Uterus (tissue), 4 donors: Measurements from ENCODE around the gene IFNAR2. TPM values are rescaled to one million over a fixed set of nuclear protein-coding genes. Genes with fewer than 3 reads are reported as not detected.
"Not testable (repeated sequence)": the region's sequence is repeated elsewhere in the genome, so short reads cannot be mapped to it uniquely, and the experiment has no call there.

ENCODE experiments used
- DNase-seq, 2 donors: peaks; one replicate each; pipeline ENCODE4 v3.0.0-alpha.2; 2019 to 2020
- H3K27ac ChIP-seq, 2 donors: fragments of 200-600 bp; sonication (generic); 1 replicate in 1 of 2; 2 replicates in 1 of 2; pipeline ENCODE4 v1.5.1; 2016 to 2018
- H3K27me3 ChIP-seq, 2 donors: fragments of 200-600 bp; sonication (generic); one replicate each; pipeline ENCODE4 v1.5.1; 2018 to 2019; ENCODE audit warnings: control low read depth in 1 of 2
- H3K36me3 ChIP-seq, 2 donors: fragments of 200-600 bp; sonication (generic); one replicate each; pipeline ENCODE4 v1.5.1; 2019; ENCODE audit warnings: control low read depth in 1 of 2
- H3K4me1 ChIP-seq, 2 donors: fragments of 200-600 bp; sonication (generic); one replicate each; pipeline ENCODE4 v1.5.1; 2018 to 2019; ENCODE audit warnings: control low read depth in 1 of 2
- H3K4me3 ChIP-seq, 2 donors: fragments of 200-600 bp; sonication (generic); 1 replicate in 1 of 2; 2 replicates in 1 of 2; pipeline ENCODE4 v1.5.1; 2018 to 2019; ENCODE audit warnings: mild to moderate bottlenecking in 1 of 2
- H3K9me3 ChIP-seq, 2 donors: fragments of 200-600 bp; sonication (generic); one replicate each; pipeline ENCODE4 v1.5.1; 2019; ENCODE audit warnings: control low read depth in 1 of 2
- POLR2A ChIP-seq, 2 donors: fragments of 450-650 bp; IDR thresholded peaks; one replicate each; pipeline ENCODE4 v1.6.1; 2016; ENCODE audit warnings: antibody characterized with exemption in 2 of 2, mild to moderate bottlenecking in 1 of 2, moderate library complexity in 1 of 2
- intact Hi-C: fragments of 100-400 bp; cut with DNase I; formaldehyde crosslinking; loops from one replicate; pipeline ENCODE4 v1.15.1; 2023; ENCODE audit warnings: low total_unique reads
- total RNA-seq, 4 donors: library from RNA; depleted of rRNA in 3 of 4; stranded (reverse); fragments of >200 nt in 3 of 4; gene quantifications; one replicate each; pipeline versions ENCODE4 v1.1.0 to v1.2.4, GENCODE V29; 2014 to 2023
- TF ChIP-seq, protein P1 (sequence below), 4 experiments: fragments of 200-600 bp in 2 of 4; fragments of 450-650 bp in 2 of 4; sonication (generic) in 2 of 4; IDR thresholded peaks; one replicate each; pipeline ENCODE4 v1.5.1; 2016 to 2019; ENCODE audit warnings: antibody characterized with exemption in 4 of 4, mild to moderate bottlenecking in 2 of 4, moderate library complexity in 1 of 4
- donor health status: DM: yes; HTN: yes; CAD: no.

IFNAR2 gene
- total RNA-seq, 4 donors from 2014 or later = 2.4 to 38.4 (median 24.4) TPM

DNA sequence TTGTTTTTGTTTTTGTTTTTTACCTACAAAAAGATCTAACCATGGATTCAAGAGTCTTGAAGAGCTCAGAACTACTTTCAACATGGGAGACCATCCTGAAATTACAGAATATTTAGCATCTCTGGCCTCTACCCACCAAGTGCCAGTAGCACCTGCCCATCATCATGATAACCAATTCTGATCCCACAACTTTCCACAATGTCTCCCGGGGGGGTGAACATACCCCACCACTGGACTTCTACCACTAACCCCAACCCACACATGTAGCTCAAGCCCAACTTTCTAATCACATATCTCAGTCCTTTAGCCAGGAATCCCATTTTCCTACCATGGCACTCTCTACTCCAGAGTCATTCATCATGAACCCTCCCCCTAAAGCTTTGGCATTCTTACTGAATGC, 15.7 kb upstream of the IFNAR2 start:
- TF ChIP-seq POLR2A (IDR thresholded peaks at IDR 0.05) = no peak
- TF ChIP-seq, protein P1, sequence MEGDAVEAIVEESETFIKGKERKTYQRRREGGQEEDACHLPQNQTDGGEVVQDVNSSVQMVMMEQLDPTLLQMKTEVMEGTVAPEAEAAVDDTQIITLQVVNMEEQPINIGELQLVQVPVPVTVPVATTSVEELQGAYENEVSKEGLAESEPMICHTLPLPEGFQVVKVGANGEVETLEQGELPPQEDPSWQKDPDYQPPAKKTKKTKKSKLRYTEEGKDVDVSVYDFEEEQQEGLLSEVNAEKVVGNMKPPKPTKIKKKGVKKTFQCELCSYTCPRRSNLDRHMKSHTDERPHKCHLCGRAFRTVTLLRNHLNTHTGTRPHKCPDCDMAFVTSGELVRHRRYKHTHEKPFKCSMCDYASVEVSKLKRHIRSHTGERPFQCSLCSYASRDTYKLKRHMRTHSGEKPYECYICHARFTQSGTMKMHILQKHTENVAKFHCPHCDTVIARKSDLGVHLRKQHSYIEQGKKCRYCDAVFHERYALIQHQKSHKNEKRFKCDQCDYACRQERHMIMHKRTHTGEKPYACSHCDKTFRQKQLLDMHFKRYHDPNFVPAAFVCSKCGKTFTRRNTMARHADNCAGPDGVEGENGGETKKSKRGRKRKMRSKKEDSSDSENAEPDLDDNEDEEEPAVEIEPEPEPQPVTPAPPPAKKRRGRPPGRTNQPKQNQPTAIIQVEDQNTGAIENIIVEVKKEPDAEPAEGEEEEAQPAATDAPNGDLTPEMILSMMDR (IDR thresholded peaks at IDR 0.05) = no peak
- H3K4me3 ChIP-seq = no peak overlapping the region
- no peaks in the 10 kb centered on the region for H3K36me3 ChIP-seq
- no peaks in the 10 kb centered on the region for H3K27me3 ChIP-seq
- no peak for DNase-seq
- no peaks in the 10 kb centered on the region for H3K9me3 ChIP-seq
- intact Hi-C loops = no loop called here
- no peak overlapping the region for H3K27ac ChIP-seq
- H3K4me1 ChIP-seq = no peaks in the 10 kb centered on the region

DNA sequence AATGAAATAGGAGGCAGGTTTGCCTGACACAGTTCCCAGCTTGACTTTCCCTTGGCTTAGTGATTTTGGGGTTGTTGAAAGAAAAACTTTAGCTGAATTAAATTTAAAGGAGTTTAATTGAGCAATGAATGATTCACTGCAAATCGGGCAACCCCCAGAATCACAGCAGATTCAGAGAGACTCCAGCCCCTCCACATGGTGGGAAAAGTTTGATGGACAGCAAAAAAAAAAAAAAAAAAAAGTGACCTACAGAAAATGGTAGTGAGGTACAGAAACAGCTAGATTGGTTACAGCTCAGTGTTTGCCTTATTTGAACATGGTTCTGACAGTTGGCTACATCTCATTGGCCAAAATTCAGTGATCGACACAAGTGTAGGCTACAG, 12.6 kb upstream of the IFNAR2 start:
- Histone ChIP-seq H3K36me3 (no peaks in the 10 kb centered on the region), H3K4me3 (no peak overlapping the region), H3K4me1 (no peaks in the 10 kb centered on the region), H3K9me3 (no peaks in the 10 kb centered on the region), H3K27me3 (no peaks in the 10 kb centered on the region), H3K27ac (no peak overlapping the region)
- DNase-seq = no peak
- TF ChIP-seq, protein P1 (IDR thresholded peaks at IDR 0.05) = no peak
- TF ChIP-seq POLR2A (IDR thresholded peaks at IDR 0.05) = no peak
- intact Hi-C loops = no loop called here

DNA sequence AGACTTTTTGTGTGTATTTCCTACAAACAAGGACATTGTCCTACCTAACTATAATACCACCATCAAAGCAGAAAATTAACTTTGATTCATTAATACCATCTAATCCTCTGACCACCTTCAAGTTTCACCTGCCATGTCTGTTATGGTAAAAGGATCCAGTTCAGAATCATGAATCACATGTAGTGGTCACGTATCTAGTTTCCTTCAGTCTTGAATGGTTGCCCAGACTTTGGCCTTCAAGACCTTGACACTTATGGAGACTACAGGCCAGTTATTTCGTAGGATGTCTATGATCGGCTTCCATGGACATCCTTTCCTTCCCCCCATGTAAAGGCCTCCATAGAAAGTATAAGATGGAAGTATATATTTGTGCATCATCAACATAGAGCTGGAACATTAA, 10.4 kb upstream of the IFNAR2 start:
- no peaks in the 10 kb centered on the region for H3K9me3 ChIP-seq
- no peak for TF ChIP-seq POLR2A (IDR thresholded peaks at IDR 0.05)
- TF ChIP-seq, protein P1 (IDR thresholded peaks at IDR 0.05) = no peak
- H3K27ac ChIP-seq = no peak overlapping the region
- H3K4me1 ChIP-seq = no peaks in the 10 kb centered on the region
- DNase-seq = no peak
- no peaks in the 10 kb centered on the region for H3K36me3 ChIP-seq
- no peak overlapping the region for H3K4me3 ChIP-seq
- intact Hi-C loops = no loop called here
- H3K27me3 ChIP-seq = no peaks in the 10 kb centered on the region

DNA sequence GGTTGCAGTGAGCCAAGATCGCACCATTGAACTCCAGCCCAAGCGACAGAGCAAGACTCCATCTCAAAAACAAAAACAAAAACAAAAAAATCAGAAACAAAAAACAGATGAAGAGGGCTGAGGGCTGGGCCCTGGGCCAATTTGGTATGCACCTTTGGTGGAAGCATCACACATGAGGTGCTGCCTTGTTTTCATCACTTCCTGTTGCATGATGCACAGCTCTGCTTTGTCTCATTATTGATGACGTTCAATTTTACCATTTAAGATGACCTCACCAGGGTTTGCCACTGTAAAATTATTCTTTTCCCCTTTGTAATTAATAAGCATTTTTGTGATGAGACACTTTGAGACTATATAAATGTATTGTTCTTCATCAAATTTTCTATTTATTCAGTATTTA, 9.8 kb upstream of the IFNAR2 start:
- TF ChIP-seq, protein P1 (IDR thresholded peaks at IDR 0.05) = no peak
- TF ChIP-seq POLR2A (IDR thresholded peaks at IDR 0.05) = no peak
- no peaks in the 10 kb centered on the region for H3K4me1 ChIP-seq
- no peak for DNase-seq
- no peak overlapping the region for H3K4me3 ChIP-seq
- H3K27ac ChIP-seq = no peak overlapping the region
- intact Hi-C loops = no loop called here
- H3K9me3 ChIP-seq = no peaks in the 10 kb centered on the region
- H3K36me3 ChIP-seq = no peaks in the 10 kb centered on the region
- no peaks in the 10 kb centered on the region for H3K27me3 ChIP-seq

DNA sequence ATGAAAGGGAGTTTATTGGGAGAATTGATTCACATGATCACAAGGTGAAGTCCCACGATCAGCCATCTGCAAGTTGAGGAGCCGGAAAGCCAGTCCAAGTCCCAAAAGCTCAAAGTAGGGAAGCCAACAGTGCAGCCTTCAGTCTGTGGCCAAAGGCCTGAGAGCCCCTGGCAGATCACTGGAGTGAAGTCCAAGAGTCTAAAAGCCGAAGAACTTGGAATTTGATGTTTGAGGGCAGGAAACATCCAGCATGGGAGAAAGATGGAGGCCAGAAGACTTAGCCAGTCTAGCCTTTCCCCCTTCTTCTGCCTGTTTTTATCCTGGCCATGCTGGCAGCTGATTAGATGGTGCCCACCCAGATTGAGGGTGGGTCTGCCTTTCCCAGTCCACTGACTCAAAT, 4.4 kb upstream of the IFNAR2 start:
- intact Hi-C loops = not testable (repeated sequence)

DNA sequence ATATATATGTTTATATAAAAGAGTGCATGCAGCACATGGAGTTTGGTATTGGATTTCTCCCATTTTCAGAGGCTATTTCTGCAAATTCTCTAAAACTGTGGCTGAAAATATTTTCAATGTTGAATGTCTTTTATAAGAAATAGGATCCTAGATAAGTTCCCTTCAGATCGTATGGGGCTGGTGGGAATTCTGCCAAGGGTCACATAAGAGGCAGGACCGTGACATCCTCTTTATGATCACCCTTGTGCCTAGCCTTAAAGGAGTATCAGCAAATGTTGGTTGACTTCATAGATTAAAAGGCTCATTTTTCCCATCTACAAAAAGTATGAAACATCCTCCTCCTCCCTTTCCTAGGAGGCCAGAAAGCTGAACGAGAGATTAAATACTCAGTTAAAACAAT, 1.3 kb upstream of the IFNAR2 start:
- Histone ChIP-seq H3K9me3 (no peaks in the 10 kb centered on the region), H3K36me3 (no peaks in the 10 kb centered on the region), H3K4me3 (no peak overlapping the region), H3K27ac (no peak overlapping the region), H3K4me1 (peaks cover 5 to 6% of the 10 kb centered on the region in 2 donors), H3K27me3 (no peaks in the 10 kb centered on the region)
- no peak for DNase-seq
- intact Hi-C loops = no loop called here
- TF ChIP-seq, protein P1 (IDR thresholded peaks at IDR 0.05) = no peak
- no peak for TF ChIP-seq POLR2A (IDR thresholded peaks at IDR 0.05)

More for the DNA sequence above, 4.4 kb upstream of the IFNAR2 start:
- not testable (repeated sequence) for H3K9me3 ChIP-seq, H3K27me3 ChIP-seq, H3K4me1 ChIP-seq, H3K4me3 ChIP-seq, DNase-seq, H3K27ac ChIP-seq, H3K36me3 ChIP-seq
